GM21717 (cell line): ENCODE data around the gene RCHY1.
"Not testable (repeated sequence)": the region's sequence is repeated elsewhere in the genome, so short reads cannot be mapped to it uniquely, and the experiment has no call there.

Experiments
- ATAC-seq: cut with Tn5 transposase; IDR thresholded peaks from one replicate; pipeline ENCODE4 v1.9.1; 2021; ENCODE audit warnings: mild to moderate bottlenecking, moderate library complexity; ENCODE audit not compliant: unreplicated experiment

The RCHY1 gene

GRCh38 chr4:75519452-75519851 is 5.2 kb upstream of the RCHY1 start:
- not testable (repeated sequence) for ATAC-seq

- no peak for ATAC-seq
Measured at GRCh38 chr4:75516144-75516543, 1.9 kb upstream of the RCHY1 start.

- ATAC-seq = peak; percentile 3
Measured at GRCh38 chr4:75514949-75515612, 878 bp upstream of the RCHY1 start.

GRCh38 chr4:75513526-75514130 is 575 bp downstream of the RCHY1 start:
- ATAC-seq = peak; percentile 1

- no peak for ATAC-seq
Measured at GRCh38 chr4:75512386-75513211, 1.6 kb downstream of the RCHY1 start.

- ATAC-seq = no peak
Measured at GRCh38 chr4:75511841-75512240, 2.4 kb downstream of the RCHY1 start.

GRCh38 chr4:75509592-75509991 is 4.6 kb downstream of the RCHY1 start:
- ATAC-seq = not testable (repeated sequence)

- no peak for ATAC-seq
Measured at GRCh38 chr4:75505630-75506029, 8.6 kb downstream of the RCHY1 start.

GRCh38 chr4:75502671-75503070 is 11.5 kb downstream of the RCHY1 start:
- no peak for ATAC-seq

GRCh38 chr4:75499900-75500299 is 14.3 kb downstream of the RCHY1 start:
- no peak for ATAC-seq

- no peak for ATAC-seq
Measured at GRCh38 chr4:75498041-75498440, 16.2 kb downstream of the RCHY1 start.

- ATAC-seq = no peak
Measured at GRCh38 chr4:75497133-75497532, 17.1 kb downstream of the RCHY1 start.

- no peak for ATAC-seq
Measured at GRCh38 chr4:75496406-75496805, 17.8 kb downstream of the RCHY1 start.

GRCh38 chr4:75495476-75495875 is 18.7 kb downstream of the RCHY1 start:
- ATAC-seq = no peak

GRCh38 chr4:75494563-75494962 is 19.6 kb downstream of the RCHY1 start:
- no peak for ATAC-seq

- ATAC-seq = no peak
Measured at GRCh38 chr4:75490155-75490554, 24.0 kb downstream of the RCHY1 start.

GRCh38 chr4:75484190-75484589 is 30.0 kb downstream of the RCHY1 start:
- ATAC-seq = no peak

GRCh38 chr4:75477201-75477600 is 37.0 kb downstream of the RCHY1 start:
- ATAC-seq = no peak

- no peak for ATAC-seq
Measured at GRCh38 chr4:75470738-75471137, 43.5 kb downstream of the RCHY1 start.

GRCh38 chr4:75469896-75470295 is 44.3 kb downstream of the RCHY1 start:
- ATAC-seq = no peak

- no peak for ATAC-seq
Measured at GRCh38 chr4:75457365-75457764, 56.8 kb downstream of the RCHY1 start.

GRCh38 chr4:75434105-75434504 is 80.1 kb downstream of the RCHY1 start:
- ATAC-seq = no peak
